Measurements from ENCODE around the gene MAGI2. TPM values are rescaled to one million over a fixed set of nuclear protein-coding genes. Genes with fewer than 3 reads are reported as not detected.
"Not testable (repeated sequence)": the region's sequence is repeated elsewhere in the genome, so short reads cannot be mapped to it uniquely, and the experiment has no call there.

The MAGI2 gene
- total RNA-seq, 2 donors from 2014 or later = 18.3 to 31.8 TPM

GRCh38 chr7:78326876-78327275, 1126.6 kb downstream of the MAGI2 start:
- Histone ChIP-seq H3K9me3 (no peaks in the 10 kb centered on the region), H3K4me3 (no peak overlapping the region), H3K4me1 (ENCODE audit: control insufficient read depth in 1 of 2, low read depth in 2 of 2) (no peaks in the 10 kb centered on the region), H3K27ac (no peak overlapping the region), H3K27me3 (replicated peaks; ENCODE audit: insufficient read depth) (no peaks in the 10 kb centered on the region), H3K36me3 (no peaks in the 10 kb centered on the region)
- no peak for TF ChIP-seq CTCF (IDR thresholded peaks at IDR 0.05)
- DNase-seq (ENCODE audit: low spot score) (no peak), ATAC-seq (ENCODE audit: insufficient number of reproducible peaks, low FRiP score, low read depth) (no peak)

DNA sequence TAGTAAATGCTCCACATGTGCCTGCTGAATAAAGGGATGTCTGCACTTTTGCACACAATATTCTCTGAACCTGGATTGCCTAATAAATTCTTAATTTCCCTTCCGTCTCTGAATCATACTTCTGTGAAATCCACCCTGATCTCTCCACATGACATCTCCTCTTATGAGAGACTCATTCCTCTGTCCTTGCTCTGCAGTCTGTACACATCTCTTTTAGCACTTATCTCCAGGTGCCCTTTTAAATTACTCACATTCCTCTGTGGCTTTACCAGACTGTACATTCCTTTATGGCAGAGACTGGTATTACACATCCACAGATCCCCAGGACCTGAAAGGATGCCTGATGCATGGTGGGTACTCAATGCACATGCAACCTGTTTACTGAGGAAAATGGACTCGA, 1127.3 kb downstream of the MAGI2 start:
- no peak for TF ChIP-seq CTCF (IDR thresholded peaks at IDR 0.05)
- Histone ChIP-seq H3K36me3 (no peaks in the 10 kb centered on the region), H3K9me3 (no peaks in the 10 kb centered on the region), H3K27ac (no peak overlapping the region), H3K4me1 (ENCODE audit: control insufficient read depth in 1 of 2, low read depth in 2 of 2) (no peaks in the 10 kb centered on the region), H3K27me3 (replicated peaks; ENCODE audit: insufficient read depth) (no peaks in the 10 kb centered on the region), H3K4me3 (no peak overlapping the region)
- ATAC-seq (ENCODE audit: insufficient number of reproducible peaks, low FRiP score, low read depth) = no peak
- DNase-seq (ENCODE audit: low spot score) = no peak

DNA sequence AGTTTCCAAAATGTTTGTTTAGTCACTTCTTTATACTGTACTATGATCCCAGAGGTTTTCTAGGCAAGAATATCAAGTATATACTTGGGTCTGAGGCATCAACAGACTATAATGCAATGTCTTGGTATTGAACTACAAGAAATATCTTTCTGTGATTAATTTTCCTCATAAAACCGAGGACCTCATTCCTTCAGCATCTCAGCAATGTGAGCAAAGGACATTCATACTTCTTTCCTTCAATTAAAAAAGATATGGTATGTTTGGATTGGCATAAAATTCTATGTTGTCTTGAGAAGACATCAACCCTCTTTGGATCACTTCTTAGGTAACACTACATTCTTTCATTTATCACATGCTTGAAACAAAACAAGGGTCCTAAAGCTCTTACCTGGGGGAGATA, 1130.3 kb downstream of the MAGI2 start:
- no peaks in the 10 kb centered on the region for H3K9me3 ChIP-seq
- H3K36me3 ChIP-seq = no peaks in the 10 kb centered on the region
- TF ChIP-seq CTCF (IDR thresholded peaks at IDR 0.05) = no peak
- no peak overlapping the region for H3K4me3 ChIP-seq
- no peak overlapping the region for H3K27ac ChIP-seq
- DNase-seq (ENCODE audit: low spot score) = no peak
- H3K27me3 ChIP-seq (replicated peaks; ENCODE audit: insufficient read depth) = no peaks in the 10 kb centered on the region
- H3K4me1 ChIP-seq (ENCODE audit: control insufficient read depth in 1 of 2, low read depth in 2 of 2) = no peaks in the 10 kb centered on the region
- no peak for ATAC-seq (ENCODE audit: insufficient number of reproducible peaks, low FRiP score, low read depth)

GRCh38 chr7:78322231-78322630, 1131.2 kb downstream of the MAGI2 start:
- ATAC-seq (ENCODE audit: insufficient number of reproducible peaks, low FRiP score, low read depth); H3K4me3 ChIP-seq; H3K27me3 ChIP-seq (replicated peaks; ENCODE audit: insufficient read depth); H3K36me3 ChIP-seq; H3K4me1 ChIP-seq (ENCODE audit: control insufficient read depth in 1 of 2, low read depth in 2 of 2); DNase-seq (ENCODE audit: low spot score); H3K27ac ChIP-seq; H3K9me3 ChIP-seq: not testable (repeated sequence)

- Histone ChIP-seq H3K36me3 (no peaks in the 10 kb centered on the region), H3K4me1 (ENCODE audit: control insufficient read depth in 1 of 2, low read depth in 2 of 2) (no peaks in the 10 kb centered on the region), H3K27me3 (replicated peaks; ENCODE audit: insufficient read depth) (no peaks in the 10 kb centered on the region), H3K27ac (no peak overlapping the region), H3K9me3 (no peaks in the 10 kb centered on the region), H3K4me3 (no peak overlapping the region)
- no peak for DNase-seq (ENCODE audit: low spot score)
- ATAC-seq (ENCODE audit: insufficient number of reproducible peaks, low FRiP score, low read depth) = no peak
- no peak for TF ChIP-seq CTCF (IDR thresholded peaks at IDR 0.05)
These were observed 1136.1 kb downstream of the MAGI2 start for GRCh38 chr7:78317371-78317770.

DNA sequence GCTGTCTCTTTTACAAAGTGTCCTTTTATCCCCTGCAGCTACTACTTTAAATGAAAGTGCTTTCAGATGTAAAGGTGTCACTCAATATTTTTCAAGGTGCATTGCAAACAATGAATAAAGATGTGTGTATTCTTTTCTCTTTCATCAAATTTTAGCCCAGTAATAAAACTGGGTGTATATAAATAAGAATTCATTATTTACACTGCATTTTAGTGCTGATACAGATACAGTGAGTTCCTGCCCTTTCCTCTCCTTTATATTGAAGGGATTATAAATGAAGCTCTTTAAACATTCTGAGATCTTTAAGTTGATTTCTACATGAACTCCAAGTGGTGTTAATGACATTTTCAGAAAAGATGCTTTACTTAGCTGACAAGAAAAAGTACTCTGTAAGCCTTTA, 1137.4 kb downstream of the MAGI2 start:
- no peaks in the 10 kb centered on the region for H3K36me3 ChIP-seq
- H3K27ac ChIP-seq = no peak overlapping the region
- no peaks in the 10 kb centered on the region for H3K4me1 ChIP-seq (ENCODE audit: control insufficient read depth in 1 of 2, low read depth in 2 of 2)
- no peaks in the 10 kb centered on the region for H3K9me3 ChIP-seq
- H3K4me3 ChIP-seq = no peak overlapping the region
- no peak for TF ChIP-seq CTCF (IDR thresholded peaks at IDR 0.05)
- no peak for DNase-seq (ENCODE audit: low spot score)
- ATAC-seq (ENCODE audit: insufficient number of reproducible peaks, low FRiP score, low read depth) = no peak
- H3K27me3 ChIP-seq (replicated peaks; ENCODE audit: insufficient read depth) = no peaks in the 10 kb centered on the region
